DND-41 (cell line): ENCODE data around the gene SOD3.

Source experiments
- ATAC-seq: fragments of 200-7000 bp; cut with Tn5 transposase; 3 replicates; pipeline ENCODE4 v1.9.1; 2021; ENCODE audit warnings: low read depth; ENCODE audit not compliant: insufficient read depth
- DNase-seq: peaks from one replicate; pipeline ENCODE4 v3.0.0-alpha.2; 2020
- H2AFZ ChIP-seq: 2 replicates; pipeline ENCODE4 v1.6.0; 2012; ENCODE audit warnings: low read depth, low read length
- H3K27ac ChIP-seq: 2 replicates; pipeline ENCODE4 v1.5.1; 2012; ENCODE audit warnings: low read length, inconsistent platforms
- H3K27me3 ChIP-seq: fragments of 200-600 bp; sonication (generic); 2 replicates; pipeline ENCODE4 v1.6.0; 2012; ENCODE audit warnings: low read length, mild to moderate bottlenecking, inconsistent platforms; ENCODE audit not compliant: insufficient read depth, poor library complexity
- H3K36me3 ChIP-seq: 2 replicates; pipeline ENCODE4 v1.5.1; 2012; ENCODE audit warnings: low read length, inconsistent platforms; ENCODE audit not compliant: insufficient read depth
- H3K4me1 ChIP-seq: 2 replicates; pipeline ENCODE4 v1.5.1; 2012; ENCODE audit warnings: mild to moderate bottlenecking, low read length; ENCODE audit not compliant: insufficient read depth
- H3K4me2 ChIP-seq: 2 replicates; pipeline ENCODE4 v1.6.0; 2012; ENCODE audit warnings: mild to moderate bottlenecking, moderate library complexity, low read length, inconsistent platforms; ENCODE audit not compliant: insufficient read depth
- H3K4me3 ChIP-seq, 2 experiments: fragments of 200-600 bp in 1 of 2; shearing (Covaris generic) in 1 of 2; 2 replicates each; pipeline ENCODE4 v1.5.1; 2012 to 2016; ENCODE audit warnings: inconsistent platforms in 2 of 2, low read length in 2 of 2, mild to moderate bottlenecking in 2 of 2, low read depth in 1 of 2, moderate library complexity in 1 of 2
- H3K79me2 ChIP-seq: 2 replicates; pipeline ENCODE4 v1.6.0; 2012; ENCODE audit warnings: low read length, inconsistent platforms; ENCODE audit not compliant: insufficient read depth
- H3K9ac ChIP-seq: 2 replicates; pipeline ENCODE4 v1.6.0; 2012; ENCODE audit warnings: low read depth, mild to moderate bottlenecking, inconsistent platforms, low read length, moderate library complexity
- H3K9me3 ChIP-seq: 2 replicates; pipeline ENCODE4 v1.5.1; 2012; ENCODE audit warnings: low read length, moderate library complexity, mild to moderate bottlenecking, inconsistent platforms; ENCODE audit not compliant: insufficient read depth, severe bottlenecking
- H4K20me1 ChIP-seq: 2 replicates; pipeline ENCODE4 v1.6.0; 2012; ENCODE audit warnings: low read length; ENCODE audit not compliant: insufficient read depth
- EZH2 ChIP-seq: IDR thresholded peaks from 3 replicates; pipeline ENCODE4 v1.6.1; 2012; ENCODE audit warnings: borderline replicate concordance, low read depth, mild to moderate bottlenecking, moderate library complexity, low read length, inconsistent platforms; ENCODE audit not compliant: severe bottlenecking
- TF ChIP-seq, protein P1 (sequence below): IDR thresholded peaks from 2 replicates; pipeline ENCODE4 v1.5.1; 2012; ENCODE audit warnings: borderline replicate concordance, low read length, moderate library complexity, mild to moderate bottlenecking; ENCODE audit not compliant: poor library complexity, severe bottlenecking; ENCODE audit errors: extremely low read depth

The SOD3 gene

DNA sequence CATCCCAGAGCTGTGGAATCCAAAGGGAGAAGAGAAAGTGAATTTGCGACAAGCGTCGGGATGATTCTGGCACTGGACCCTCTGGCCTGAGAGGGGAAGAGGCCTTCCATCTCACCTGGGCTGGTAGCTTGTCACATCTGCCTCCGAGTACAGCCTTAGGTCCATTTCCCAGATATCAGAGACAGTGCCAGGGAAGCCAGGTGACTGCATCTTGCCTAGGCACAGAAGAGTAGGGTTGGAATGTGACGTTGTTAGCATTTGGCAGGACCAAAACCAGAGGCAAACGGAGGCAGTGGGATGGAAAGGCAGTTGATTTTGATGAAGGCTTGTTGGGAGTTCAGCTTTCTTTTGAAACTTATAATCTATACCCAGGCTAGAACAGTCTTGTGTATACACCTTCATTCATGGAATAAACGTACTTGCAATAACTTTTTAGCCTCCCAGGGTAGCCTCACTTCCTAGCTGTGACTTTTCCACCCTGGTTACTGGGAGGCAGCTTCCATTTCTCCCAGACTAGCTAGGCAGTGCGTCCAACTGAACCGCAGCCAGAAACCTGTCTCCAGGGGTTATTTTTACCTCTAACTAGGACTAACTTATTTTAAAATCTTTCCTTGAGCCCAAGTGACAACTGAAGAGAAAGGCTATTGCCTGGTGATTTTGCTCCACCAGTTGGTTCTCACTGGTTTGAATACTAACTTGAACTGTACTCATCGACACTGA is 5.9 kb downstream of the SOD3 start:
- Histone ChIP-seq H3K9me3 (no peaks in the 10 kb centered on the region), H3K9ac (no peak overlapping the region), H2AFZ (no peak overlapping the region), H3K4me2 (no peak overlapping the region), H3K36me3 (no peaks in the 10 kb centered on the region), H3K27ac (no peak overlapping the region), H3K79me2 (no peaks in the 10 kb centered on the region), H4K20me1 (no peaks in the 10 kb centered on the region), H3K27me3 (no peaks in the 10 kb centered on the region), H3K4me3 (no peak overlapping the region), H3K4me1 (no peaks in the 10 kb centered on the region)
- ATAC-seq (no peak), DNase-seq (no peak)
- TF ChIP-seq, protein P1, sequence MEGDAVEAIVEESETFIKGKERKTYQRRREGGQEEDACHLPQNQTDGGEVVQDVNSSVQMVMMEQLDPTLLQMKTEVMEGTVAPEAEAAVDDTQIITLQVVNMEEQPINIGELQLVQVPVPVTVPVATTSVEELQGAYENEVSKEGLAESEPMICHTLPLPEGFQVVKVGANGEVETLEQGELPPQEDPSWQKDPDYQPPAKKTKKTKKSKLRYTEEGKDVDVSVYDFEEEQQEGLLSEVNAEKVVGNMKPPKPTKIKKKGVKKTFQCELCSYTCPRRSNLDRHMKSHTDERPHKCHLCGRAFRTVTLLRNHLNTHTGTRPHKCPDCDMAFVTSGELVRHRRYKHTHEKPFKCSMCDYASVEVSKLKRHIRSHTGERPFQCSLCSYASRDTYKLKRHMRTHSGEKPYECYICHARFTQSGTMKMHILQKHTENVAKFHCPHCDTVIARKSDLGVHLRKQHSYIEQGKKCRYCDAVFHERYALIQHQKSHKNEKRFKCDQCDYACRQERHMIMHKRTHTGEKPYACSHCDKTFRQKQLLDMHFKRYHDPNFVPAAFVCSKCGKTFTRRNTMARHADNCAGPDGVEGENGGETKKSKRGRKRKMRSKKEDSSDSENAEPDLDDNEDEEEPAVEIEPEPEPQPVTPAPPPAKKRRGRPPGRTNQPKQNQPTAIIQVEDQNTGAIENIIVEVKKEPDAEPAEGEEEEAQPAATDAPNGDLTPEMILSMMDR: no peak
- TF ChIP-seq EZH2: no peak

DNA sequence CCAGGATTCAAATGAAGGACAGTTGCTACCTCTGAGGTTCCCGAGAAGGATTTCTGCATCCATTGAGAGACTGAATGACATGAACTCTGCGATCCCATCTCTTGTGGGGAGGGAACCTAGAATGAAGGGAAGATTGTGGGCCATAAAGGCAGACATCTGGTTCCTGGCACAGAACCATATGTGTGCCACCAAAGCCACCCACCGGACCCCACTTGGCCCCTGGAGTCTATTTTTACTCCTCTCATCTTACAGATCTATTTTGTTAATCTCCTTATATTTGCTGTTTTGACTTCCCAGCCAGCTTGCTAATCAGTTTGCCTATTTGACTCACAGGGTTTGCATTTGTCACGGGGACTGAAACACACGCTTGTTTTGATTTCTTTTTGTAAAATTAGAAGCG is 7.3 kb downstream of the SOD3 start:
- H3K36me3 ChIP-seq: no peaks in the 10 kb centered on the region
- ATAC-seq (no peak), DNase-seq (no peak)
- H3K9ac ChIP-seq: no peak overlapping the region
- no peak for TF ChIP-seq EZH2
- TF ChIP-seq, protein P1: no peak
- H3K9me3 ChIP-seq: no peaks in the 10 kb centered on the region
- no peaks in the 10 kb centered on the region for H4K20me1 ChIP-seq
- H3K79me2 ChIP-seq: no peaks in the 10 kb centered on the region
- no peak overlapping the region for H2AFZ ChIP-seq
- no peak overlapping the region for H3K4me2 ChIP-seq
- no peaks in the 10 kb centered on the region for H3K27me3 ChIP-seq
- no peak overlapping the region for H3K4me3 ChIP-seq
- no peak overlapping the region for H3K27ac ChIP-seq
- no peaks in the 10 kb centered on the region for H3K4me1 ChIP-seq

DNA sequence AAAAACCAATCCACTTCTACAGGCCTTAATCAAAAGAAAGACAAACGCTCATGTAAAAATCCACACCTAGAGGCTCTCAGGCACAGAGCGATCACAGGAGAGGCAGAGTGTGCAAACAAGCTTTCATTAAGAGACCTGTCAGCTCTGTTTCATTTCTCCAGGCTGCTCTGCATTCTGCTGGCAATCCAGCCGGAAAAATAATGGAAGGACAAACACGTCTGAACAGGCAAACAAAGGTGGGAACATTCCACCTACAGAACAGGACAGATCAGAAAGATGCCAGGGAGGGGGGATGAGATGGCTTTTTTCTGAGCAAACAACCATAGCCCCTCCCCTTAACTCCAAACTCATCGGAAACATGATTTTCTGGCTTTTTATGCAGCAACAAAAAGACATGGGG is 9.7 kb downstream of the SOD3 start:
- Histone ChIP-seq H4K20me1 (no peaks in the 10 kb centered on the region), H3K27me3 (no peaks in the 10 kb centered on the region), H2AFZ (no peak overlapping the region), H3K4me1 (no peaks in the 10 kb centered on the region), H3K4me3 (no peak overlapping the region), H3K79me2 (no peaks in the 10 kb centered on the region), H3K4me2 (no peak overlapping the region), H3K36me3 (no peaks in the 10 kb centered on the region), H3K9ac (no peak overlapping the region), H3K27ac (no peak overlapping the region), H3K9me3 (no peaks in the 10 kb centered on the region)
- DNase-seq (no peak), ATAC-seq (no peak)
- TF ChIP-seq, protein P1: no peak
- no peak for TF ChIP-seq EZH2
